Chondrocyte (in vitro differentiated cells): ENCODE results near the gene ATP1B1. TPM values are rescaled to one million over a fixed set of nuclear protein-coding genes. Genes with fewer than 3 reads are reported as not detected.
A peak's percentile ranks its signal among the peaks of the same experiment; 100 is the strongest.

Source experiments
- DNase-seq: peaks from one replicate; pipeline ENCODE4 v3.0.0; 2021; ENCODE audit warnings: mixed read lengths, low spot score
- H3K27ac Mint-ChIP-seq: one replicate; pipeline ENCODE4 v1.8.0; 2021; ENCODE audit warnings: mild to moderate bottlenecking, moderate library complexity, mixed read lengths; ENCODE audit not compliant: unreplicated experiment
- H3K27me3 Mint-ChIP-seq: 2 replicates; pipeline ENCODE4 v1.8.0; 2021; ENCODE audit warnings: low read depth, mixed read lengths
- H3K36me3 Mint-ChIP-seq: 2 replicates; pipeline ENCODE4 v1.8.0; 2021; ENCODE audit warnings: low read depth, mixed read lengths
- H3K4me1 Mint-ChIP-seq: 2 replicates; pipeline ENCODE4 v1.8.0; 2021; ENCODE audit warnings: low read depth, mild to moderate bottlenecking, mixed read lengths
- H3K4me3 Mint-ChIP-seq: one replicate; pipeline ENCODE4 v1.8.0; 2021; ENCODE audit warnings: mild to moderate bottlenecking, moderate library complexity, mixed read lengths; ENCODE audit not compliant: unreplicated experiment
- H3K9me3 Mint-ChIP-seq: 2 replicates; pipeline ENCODE4 v1.8.0; 2021; ENCODE audit warnings: low read depth, mixed read lengths
- total RNA-seq: library from RNA; stranded (reverse); gene quantifications from 3 replicates; pipeline ENCODE4 v1.2.1, GENCODE V29; 2021
- TF ChIP-seq, protein P1 (sequence below): fragments of 200-600 bp; sonication (generic); IDR thresholded peaks from 2 replicates; pipeline ENCODE4 v1.5.0; 2021; ENCODE audit warnings: antibody characterized with exemption, mild to moderate bottlenecking, moderate library complexity

Gene ATP1B1
- total RNA-seq, 1 donor from 2014 or later, result 104 TPM

DNA sequence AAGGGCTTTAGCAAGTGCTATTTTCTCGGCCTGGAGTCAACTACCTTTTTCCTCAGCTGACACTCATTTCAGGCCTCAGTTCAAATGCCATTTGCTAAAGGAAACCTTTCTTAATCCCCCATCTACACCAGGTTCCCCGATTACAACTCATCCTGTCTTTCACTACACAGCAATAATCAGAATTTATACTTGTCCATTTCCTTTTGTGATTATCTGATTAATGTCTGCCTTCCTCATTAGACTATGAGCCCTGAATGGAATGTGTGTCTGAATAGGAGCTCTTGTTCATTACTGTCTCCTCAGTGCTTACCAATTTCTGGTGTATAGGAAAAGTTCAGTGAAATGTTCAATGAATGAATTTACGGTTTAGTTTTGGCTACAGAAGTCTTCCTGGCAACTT is 36.9 kb downstream of the ATP1B1 start:
- Mint-ChIP-seq H3K27ac (no peak overlapping the region), H3K4me3 (no peak overlapping the region), H3K27me3 (no peaks in the 10 kb centered on the region), H3K36me3 (no peaks in the 10 kb centered on the region), H3K9me3 (no peaks in the 10 kb centered on the region), H3K4me1 (peaks cover 24% of the 10 kb centered on the region)
- TF ChIP-seq, protein P1, sequence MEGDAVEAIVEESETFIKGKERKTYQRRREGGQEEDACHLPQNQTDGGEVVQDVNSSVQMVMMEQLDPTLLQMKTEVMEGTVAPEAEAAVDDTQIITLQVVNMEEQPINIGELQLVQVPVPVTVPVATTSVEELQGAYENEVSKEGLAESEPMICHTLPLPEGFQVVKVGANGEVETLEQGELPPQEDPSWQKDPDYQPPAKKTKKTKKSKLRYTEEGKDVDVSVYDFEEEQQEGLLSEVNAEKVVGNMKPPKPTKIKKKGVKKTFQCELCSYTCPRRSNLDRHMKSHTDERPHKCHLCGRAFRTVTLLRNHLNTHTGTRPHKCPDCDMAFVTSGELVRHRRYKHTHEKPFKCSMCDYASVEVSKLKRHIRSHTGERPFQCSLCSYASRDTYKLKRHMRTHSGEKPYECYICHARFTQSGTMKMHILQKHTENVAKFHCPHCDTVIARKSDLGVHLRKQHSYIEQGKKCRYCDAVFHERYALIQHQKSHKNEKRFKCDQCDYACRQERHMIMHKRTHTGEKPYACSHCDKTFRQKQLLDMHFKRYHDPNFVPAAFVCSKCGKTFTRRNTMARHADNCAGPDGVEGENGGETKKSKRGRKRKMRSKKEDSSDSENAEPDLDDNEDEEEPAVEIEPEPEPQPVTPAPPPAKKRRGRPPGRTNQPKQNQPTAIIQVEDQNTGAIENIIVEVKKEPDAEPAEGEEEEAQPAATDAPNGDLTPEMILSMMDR, result no peak
- DNase-seq, result no peak

GRCh38 chr1:169143984-169144383 is 37.5 kb downstream of the ATP1B1 start:
- no peak overlapping the region for H3K4me3 Mint-ChIP-seq
- TF ChIP-seq, protein P1, result no peak
- peaks cover 24% of the 10 kb centered on the region for H3K4me1 Mint-ChIP-seq
- no peaks in the 10 kb centered on the region for H3K27me3 Mint-ChIP-seq
- no peaks in the 10 kb centered on the region for H3K9me3 Mint-ChIP-seq
- H3K27ac Mint-ChIP-seq, result no peak overlapping the region
- H3K36me3 Mint-ChIP-seq, result no peaks in the 10 kb centered on the region
- no peak for DNase-seq

- Mint-ChIP-seq H3K4me3 (no peak overlapping the region), H3K9me3 (no peaks in the 10 kb centered on the region), H3K27ac (no peak overlapping the region), H3K36me3 (no peaks in the 10 kb centered on the region), H3K27me3 (no peaks in the 10 kb centered on the region), H3K4me1 (peaks cover 26% of the 10 kb centered on the region)
- DNase-seq, result no peak
- TF ChIP-seq, protein P1, result no peak
Measured at GRCh38 chr1:169144941-169145626, 38.6 kb downstream of the ATP1B1 start.

GRCh38 chr1:169146576-169147214 is 40.2 kb downstream of the ATP1B1 start:
- TF ChIP-seq, protein P1, result no peak
- no peaks in the 10 kb centered on the region for H3K36me3 Mint-ChIP-seq
- H3K4me1 Mint-ChIP-seq, result peaks cover 12% of the 10 kb centered on the region
- no peak overlapping the region for H3K27ac Mint-ChIP-seq
- H3K27me3 Mint-ChIP-seq, result no peaks in the 10 kb centered on the region
- H3K4me3 Mint-ChIP-seq, result no peak overlapping the region
- no peak for DNase-seq
- H3K9me3 Mint-ChIP-seq, result no peaks in the 10 kb centered on the region

GRCh38 chr1:169148472-169149252 is 42.2 kb downstream of the ATP1B1 start:
- Mint-ChIP-seq H3K27ac (peak overlapping the region; percentile 10), H3K9me3 (no peaks in the 10 kb centered on the region), H3K27me3 (no peaks in the 10 kb centered on the region), H3K4me1 (peaks cover 9% of the 10 kb centered on the region), H3K4me3 (no peak overlapping the region), H3K36me3 (no peaks in the 10 kb centered on the region)
- TF ChIP-seq, protein P1, result no peak
- DNase-seq, result no peak
